MM.1S (cell line): ENCODE data around the gene PARP12.

Experiments
- DNase-seq: peaks from one replicate; pipeline ENCODE4 v3.0.0-alpha.2; 2015
- H2AFZ ChIP-seq: fragments of 300-600 bp; sonication (generic); 2 replicates; pipeline ENCODE4 v1.6.0; 2016; ENCODE audit warnings: antibody characterized with exemption, low read length
- H3F3A ChIP-seq: fragments of 300-600 bp; sonication (generic); 2 replicates; pipeline ENCODE4 v1.6.1; 2016; ENCODE audit warnings: mild to moderate bottlenecking, antibody characterized with exemption, low read length, moderate library complexity, mixed read lengths; ENCODE audit not compliant: insufficient read depth
- H3K27ac ChIP-seq: fragments of 300-600 bp; sonication (generic); 2 replicates; pipeline ENCODE4 v1.5.1; 2016; ENCODE audit warnings: mild to moderate bottlenecking, low read length
- H3K27me3 ChIP-seq: fragments of 300-600 bp; sonication (generic); replicated peaks from 2 replicates; pipeline ENCODE4 v1.6.0; 2016; ENCODE audit warnings: low read length; ENCODE audit not compliant: insufficient read depth
- H3K36me3 ChIP-seq: fragments of 300-600 bp; sonication (generic); replicated peaks from 2 replicates; pipeline ENCODE4 v1.6.1; 2016; ENCODE audit warnings: mild to moderate bottlenecking, low read length, mixed read lengths; ENCODE audit not compliant: insufficient read depth
- H3K4me1 ChIP-seq: fragments of 300-600 bp; sonication (generic); 2 replicates; pipeline ENCODE4 v1.6.1; 2016; ENCODE audit warnings: low read length, mixed read lengths
- H3K4me2 ChIP-seq: fragments of 300-600 bp; sonication (generic); 2 replicates; pipeline ENCODE4 v1.6.0; 2016; ENCODE audit warnings: low read depth, low read length
- H3K4me3 ChIP-seq: fragments of 300-600 bp; sonication (generic); 2 replicates; pipeline ENCODE4 v1.5.1; 2016; ENCODE audit warnings: low read length, mixed read lengths
- H3K79me2 ChIP-seq: fragments of 300-600 bp; sonication (generic); 2 replicates; pipeline ENCODE4 v1.6.1; 2016; ENCODE audit warnings: mixed run types, low read length, mixed read lengths
- H3K9ac ChIP-seq: fragments of 300-600 bp; sonication (generic); 2 replicates; pipeline ENCODE4 v1.6.1; 2016; ENCODE audit warnings: low read length, mixed read lengths
- H3K9me2 ChIP-seq: fragments of 300-600 bp; sonication (generic); replicated peaks from 2 replicates; pipeline ENCODE4 v1.6.1; 2016; ENCODE audit warnings: mild to moderate bottlenecking, low read length, mixed read lengths; ENCODE audit not compliant: insufficient read depth
- H3K9me3 ChIP-seq: fragments of 300-600 bp; sonication (generic); replicated peaks from 2 replicates; pipeline ENCODE4 v1.6.1; 2016; ENCODE audit warnings: mild to moderate bottlenecking, low read length, mixed read lengths; ENCODE audit not compliant: insufficient read depth
- H4K20me1 ChIP-seq: fragments of 300-600 bp; sonication (generic); 2 replicates; pipeline ENCODE4 v1.6.1; 2016; ENCODE audit warnings: mild to moderate bottlenecking, low read length, moderate library complexity, mixed read lengths; ENCODE audit not compliant: insufficient read depth
- CTCF ChIP-seq: fragments of 300-600 bp; sonication (generic); IDR thresholded peaks from 2 replicates; pipeline ENCODE4 v1.5.1; 2016; ENCODE audit warnings: antibody characterized with exemption, low read length, mixed read lengths
- EZH2 ChIP-seq: fragments of 300-600 bp; sonication (generic); optimal IDR thresholded peaks from 2 replicates; pipeline ENCODE3; 2017; ENCODE audit warnings: low read depth, mild to moderate bottlenecking, antibody characterized with exemption, low read length, mixed read lengths
- EZH2phosphoT487 ChIP-seq: fragments of 300-600 bp; sonication (generic); IDR thresholded peaks from 2 replicates; pipeline ENCODE4 v1.6.1; 2018; ENCODE audit warnings: antibody characterized with exemption, low read length

PARP12 gene

GRCh38 chr7:140006600-140006999 is 56.2 kb downstream of the PARP12 start:
- TF ChIP-seq EZH2: no peak
- no peak for TF ChIP-seq EZH2phosphoT487
- TF ChIP-seq CTCF: no peak
- no peak overlapping the region for H2AFZ ChIP-seq
- H3F3A ChIP-seq: no peaks in the 10 kb centered on the region

GRCh38 chr7:140005754-140006503 is 56.8 kb downstream of the PARP12 start:
- H4K20me1 ChIP-seq: no peaks in the 10 kb centered on the region
- no peak overlapping the region for H2AFZ ChIP-seq
- H3K79me2 ChIP-seq: no peaks in the 10 kb centered on the region
- no peak overlapping the region for H3K9ac ChIP-seq
- no peak overlapping the region for H3K4me3 ChIP-seq
- TF ChIP-seq EZH2 (no peak), CTCF (peak; percentile 12; the same call in 1 of the 2 replicates)
- H3K36me3 ChIP-seq: no peaks in the 10 kb centered on the region
- no peaks in the 10 kb centered on the region for H3K9me2 ChIP-seq
- no peaks in the 10 kb centered on the region for H3K9me3 ChIP-seq
- no peaks in the 10 kb centered on the region for H3F3A ChIP-seq
- no peak overlapping the region for H3K4me2 ChIP-seq
- DNase-seq: no peak
- H3K27me3 ChIP-seq: no peaks in the 10 kb centered on the region
- H3K4me1 ChIP-seq: no peaks in the 10 kb centered on the region
- H3K27ac ChIP-seq: no peak overlapping the region

More at GRCh38 chr7:140006600-140006999, 56.2 kb downstream of the PARP12 start:
- H3K27ac ChIP-seq: no peak overlapping the region
- H3K9me2 ChIP-seq: no peaks in the 10 kb centered on the region
- H3K9ac ChIP-seq: no peak overlapping the region
- no peak overlapping the region for H3K4me2 ChIP-seq
- no peak for DNase-seq
- H3K9me3 ChIP-seq: no peaks in the 10 kb centered on the region
- H3K79me2 ChIP-seq: no peaks in the 10 kb centered on the region
- no peaks in the 10 kb centered on the region for H3K4me1 ChIP-seq
- no peak overlapping the region for H3K4me3 ChIP-seq
- H3K27me3 ChIP-seq: no peaks in the 10 kb centered on the region
- H3K36me3 ChIP-seq: no peaks in the 10 kb centered on the region
- H4K20me1 ChIP-seq: no peaks in the 10 kb centered on the region

GRCh38 chr7:140005341-140005740 is 57.4 kb downstream of the PARP12 start:
- DNase-seq: no peak
- no peaks in the 10 kb centered on the region for H3K4me1 ChIP-seq
- TF ChIP-seq CTCF: no peak
- TF ChIP-seq EZH2: no peak
- TF ChIP-seq EZH2phosphoT487: no peak
- no peak overlapping the region for H3K4me3 ChIP-seq
- H3K79me2 ChIP-seq: no peaks in the 10 kb centered on the region
- H3K4me2 ChIP-seq: no peak overlapping the region
- H3K27me3 ChIP-seq: no peaks in the 10 kb centered on the region
- no peaks in the 10 kb centered on the region for H4K20me1 ChIP-seq
- no peaks in the 10 kb centered on the region for H3K36me3 ChIP-seq
- no peaks in the 10 kb centered on the region for H3K9me2 ChIP-seq
- H3K9ac ChIP-seq: no peak overlapping the region
- H3K27ac ChIP-seq: no peak overlapping the region
- no peak overlapping the region for H2AFZ ChIP-seq
- H3K9me3 ChIP-seq: no peaks in the 10 kb centered on the region
- H3F3A ChIP-seq: no peaks in the 10 kb centered on the region
